Esophagus muscularis mucosa (tissue), 4 donors: Measurements from ENCODE around the gene DAZAP1.

Experiments used
- CTCF ChIP-seq, 3 experiments: fragments of 200-600 bp in 2 of 3; fragments of 450-650 bp in 1 of 3; sonication (generic) in 2 of 3; IDR thresholded peaks; one replicate each; pipeline ENCODE4 v1.5.1; 2017 to 2019; ENCODE audit warnings: antibody characterized with exemption in 3 of 3, mild to moderate bottlenecking in 2 of 3, moderate library complexity in 1 of 3
- EP300 ChIP-seq: sonication (generic); formaldehyde crosslinking; IDR thresholded peaks from one replicate; pipeline ENCODE4 v1.6.1; 2017; ENCODE audit warnings: antibody characterized with exemption
- POLR2A ChIP-seq: fragments of 450-650 bp; IDR thresholded peaks from one replicate; pipeline ENCODE4 v1.6.1; 2017; ENCODE audit warnings: antibody characterized with exemption, moderate library complexity, mild to moderate bottlenecking, low read depth
- POLR2AphosphoS5 ChIP-seq, 2 donors: sonication (generic); formaldehyde crosslinking; IDR thresholded peaks; one replicate each; pipeline ENCODE4 v1.6.1; 2017; ENCODE audit warnings: antibody characterized with exemption in 2 of 2

- TF ChIP-seq POLR2A: no peak
- TF ChIP-seq CTCF (IDR thresholded peaks at IDR 0.05): no peak
- TF ChIP-seq POLR2AphosphoS5 (IDR thresholded peaks at IDR 0.05): no peak
- TF ChIP-seq EP300: no peak
Measured at GRCh38 chr19:1417681-1418495, 10.5 kb downstream of the DAZAP1 start.
